Endothelial cell of umbilical vein (primary cell): ENCODE data around the gene LIPH. TPM values are rescaled to one million over a fixed set of nuclear protein-coding genes. Genes with fewer than 3 reads are reported as not detected.

Experiments used
- BruUV-seq: library from RNA; stranded (reverse); fragments of 400-500 nt; replicated peaks from 2 replicates; lab custom pipeline; 2021; lab: Mats Ljungman, UMichigan
- CTCF ChIA-PET: fragments of 300-600, 350-600 bp; sonication (Branson Sonifier 250); formaldehyde crosslinking; loops from one replicate; lab custom pipeline; 2021; ENCODE audit warnings: antibody characterized with exemption, inconsistent platforms; lab: Charles Lee
- POLR2A ChIA-PET: fragments of 300-600, 350-600 bp; sonication (Branson Sonifier 250); formaldehyde crosslinking; loops from one replicate; lab custom pipeline; 2021; ENCODE audit warnings: antibody characterized with exemption, inconsistent platforms; lab: Charles Lee
- DNase-seq: peaks from one replicate; pipeline ENCODE4 v3.0.0-alpha.2; 2011; ENCODE audit warnings: low read depth, low spot score
- FAIRE-seq: peaks from 2 replicates; lab custom pipeline; 2011; peaks lifted over from hg19 to GRCh38; lab: Jason Lieb, UNC
- H2AFZ ChIP-seq: 2 replicates; pipeline ENCODE4 v1.6.0; 2012; ENCODE audit warnings: low read depth, low read length, control low read depth, inconsistent platforms
- H3K27ac ChIP-seq: 2 replicates; pipeline ENCODE4 v1.5.1; 2011; ENCODE audit warnings: low read depth, mild to moderate bottlenecking, control low read depth, low read length, moderate library complexity; ENCODE audit not compliant: insufficient read depth
- H3K27me3 ChIP-seq, 2 experiments: 2 replicates each; pipeline versions ENCODE4 v1.6.0 to v1.6.1; 2011; ENCODE audit warnings: low read length in 2 of 2, mixed read lengths in 1 of 2; ENCODE audit not compliant: control insufficient read depth in 2 of 2, insufficient read depth in 2 of 2
- H3K36me3 ChIP-seq, 2 experiments: 2 replicates in 1 of 2; 3 replicates in 1 of 2; pipeline ENCODE4 v1.5.1; 2011; ENCODE audit warnings: low read length in 2 of 2, mild to moderate bottlenecking in 1 of 2, moderate library complexity in 1 of 2; ENCODE audit not compliant: control insufficient read depth in 2 of 2, insufficient read depth in 2 of 2; ENCODE audit errors: extremely low read depth in 1 of 2
- H3K4me1 ChIP-seq: 3 replicates; pipeline ENCODE4 v1.5.1; 2011; ENCODE audit warnings: mild to moderate bottlenecking, low read length; ENCODE audit not compliant: control insufficient read depth, insufficient read depth; ENCODE audit errors: extremely low read depth
- H3K4me2 ChIP-seq: 2 replicates; pipeline ENCODE4 v1.6.1; 2011; ENCODE audit warnings: low read length, control low read depth, mixed read lengths; ENCODE audit not compliant: insufficient read depth
- H3K4me3 ChIP-seq, 3 experiments: fragments of 200-600 bp in 1 of 3; sonication (generic), shearing (Covaris generic) in 1 of 3; replicated peaks in 1 of 3; 2 replicates each; pipeline ENCODE4 v1.5.1; 2011 to 2016; ENCODE audit warnings: control low read depth in 3 of 3, low read length in 3 of 3, mild to moderate bottlenecking in 2 of 3, inconsistent platforms in 1 of 3, low read depth in 1 of 3, moderate library complexity in 1 of 3; ENCODE audit not compliant: insufficient read depth in 1 of 3
- H3K79me2 ChIP-seq: 2 replicates; pipeline ENCODE4 v1.6.0; 2012; ENCODE audit warnings: low read length, inconsistent platforms; ENCODE audit not compliant: control insufficient read depth, insufficient read depth
- H3K9ac ChIP-seq: replicated peaks from 2 replicates; pipeline ENCODE3; 2011; ENCODE audit warnings: low read length, control low read depth; ENCODE audit not compliant: insufficient read depth; ENCODE audit errors: extremely low read depth
- H3K9me1 ChIP-seq: replicated peaks from 3 replicates; pipeline ENCODE4 v1.6.0; 2011; ENCODE audit warnings: mild to moderate bottlenecking, low read length; ENCODE audit not compliant: control insufficient read depth, insufficient read depth; ENCODE audit errors: extremely low read depth
- H3K9me3 ChIP-seq: replicated peaks from 2 replicates; pipeline ENCODE4 v1.5.1; 2012; ENCODE audit warnings: low read length, inconsistent platforms; ENCODE audit not compliant: control insufficient read depth, insufficient read depth
- H4K20me1 ChIP-seq: replicated peaks from 2 replicates; pipeline ENCODE3; 2011; ENCODE audit warnings: mild to moderate bottlenecking, low read length; ENCODE audit not compliant: control insufficient read depth, insufficient read depth; ENCODE audit errors: extremely low read depth
- CTCF ChIP-seq, 2 donors: IDR thresholded peaks; 1 replicate in 1 of 2; 2 replicates in 1 of 2; pipeline ENCODE4 v1.5.1; 2011; ENCODE audit warnings: low read length in 2 of 2, mild to moderate bottlenecking in 2 of 2, moderate library complexity in 2 of 2, control low read depth in 1 of 2, inconsistent platforms in 1 of 2, low read depth in 1 of 2; ENCODE audit not compliant: insufficient read depth in 1 of 2; ENCODE audit errors: extremely low read depth in 1 of 2
- EZH2 ChIP-seq: IDR thresholded peaks from 2 replicates; pipeline ENCODE4 v1.6.1; 2012; ENCODE audit warnings: borderline replicate concordance, low read depth, mild to moderate bottlenecking, moderate library complexity, low read length, inconsistent platforms; ENCODE audit not compliant: severe bottlenecking
- FOS ChIP-seq: IDR thresholded peaks from 2 replicates; pipeline ENCODE4 v1.6.1; 2011; ENCODE audit warnings: mild to moderate bottlenecking, low read length, moderate library complexity, borderline replicate concordance; ENCODE audit not compliant: insufficient read depth
- GATA2 ChIP-seq: IDR thresholded peaks from 2 replicates; pipeline ENCODE4 v1.7.0; 2011; ENCODE audit warnings: low read depth, mild to moderate bottlenecking, moderate library complexity, mixed read lengths, low read length; ENCODE audit not compliant: insufficient read length, insufficient read depth
- JUN ChIP-seq: IDR thresholded peaks from 2 replicates; pipeline ENCODE4 v1.6.1; 2011; ENCODE audit warnings: borderline replicate concordance, low read depth; ENCODE audit not compliant: insufficient read length, insufficient read depth
- MYC ChIP-seq: IDR thresholded peaks from one replicate; pipeline ENCODE4 v1.6.1; 2011; ENCODE audit warnings: mild to moderate bottlenecking, low read depth, low read length
- POLR2A ChIP-seq: IDR thresholded peaks from 2 replicates; pipeline ENCODE4 v1.6.1; 2012; ENCODE audit warnings: low read depth, mild to moderate bottlenecking, control low read depth, low read length
- POLR2AphosphoS5 ChIP-seq: IDR thresholded peaks from 2 replicates; pipeline ENCODE4 v1.6.1; 2012; ENCODE audit warnings: low read depth, mild to moderate bottlenecking, control low read depth, low read length, moderate library complexity; ENCODE audit not compliant: insufficient read depth
- dilution Hi-C: fragments of 300-500 bp; cut with MboI; formaldehyde crosslinking; loops from one replicate; pipeline ENCODE4 v1.15.0; 2019; ENCODE audit warnings: low sequenced_read_pairs; ENCODE audit not compliant: extremely low pct_ligation_motif_present
- intact Hi-C: fragments of 100-400 bp; cut with micrococcal nuclease; formaldehyde crosslinking; loops from one replicate; pipeline ENCODE4 v1.10.0; 2022
- polyA plus RNA-seq, 4 experiments: library from polyadenylated mRNA; depleted of rRNA in 3 of 4; stranded (reverse) in 3 of 4; unstranded in 1 of 4; fragments of >200 nt; gene quantifications; 2 replicates each; pipeline versions ENCODE4 v1.2.1 to v1.2.3, GENCODE V29; 2011 to 2012; ENCODE audit warnings: missing spikeins in 1 of 4
- total RNA-seq: library from RNA; stranded (reverse); gene quantifications from 2 replicates; pipeline ENCODE4 v1.2.3, GENCODE V29; 2021
- TF ChIP-seq, protein P1 (sequence below): IDR thresholded peaks from 2 replicates; pipeline ENCODE4 v1.6.1; 2011; ENCODE audit not compliant: insufficient read depth, insufficient read length

Gene LIPH
- total and polyA plus RNA-seq, 2 donors (not counting 3 experiments of a cell fraction or from before 2014, with no cell fraction given), result not detected

GRCh38 chr3:185457376-185457775 lies 95.0 kb downstream of the LIPH start:
- no peaks in the 10 kb centered on the region for H3K27me3 ChIP-seq
- H3K79me2 ChIP-seq, result no peaks in the 10 kb centered on the region
- DNase-seq, result no peak
- intact Hi-C loops (no loop called here), dilution Hi-C loops (no loop called here)
- H3K9ac ChIP-seq, result no peak overlapping the region
- H3K4me1 ChIP-seq, result no peaks in the 10 kb centered on the region
- CTCF ChIA-PET, result interaction anchor here (0.9 to 1.8 kb wide), 3 partner anchors 11 to 118 kb away, joined by 4 to 10 read pairs (median 5); no protein-coding TSS in a partner anchor
- H3K9me1 ChIP-seq, result no peaks in the 10 kb centered on the region
- no peak overlapping the region for H2AFZ ChIP-seq
- no peak for FAIRE-seq
- no TSS peak for BruUV-seq
- H3K4me3 ChIP-seq, result no peak overlapping the region
- H3K27ac ChIP-seq, result no peak overlapping the region
- no peak for TF ChIP-seq POLR2AphosphoS5
- TF ChIP-seq, protein P1, sequence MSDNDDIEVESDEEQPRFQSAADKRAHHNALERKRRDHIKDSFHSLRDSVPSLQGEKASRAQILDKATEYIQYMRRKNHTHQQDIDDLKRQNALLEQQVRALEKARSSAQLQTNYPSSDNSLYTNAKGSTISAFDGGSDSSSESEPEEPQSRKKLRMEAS, result no peak
- TF ChIP-seq MYC, result no peak
- no peak for TF ChIP-seq EZH2
- no peak for TF ChIP-seq GATA2
- TF ChIP-seq CTCF (IDR thresholded peaks at IDR 0.05; ENCODE audit: extremely low read depth in 1 of 2, insufficient read depth in 1 of 2, low read depth in 1 of 2, low read length in 2 of 2), result no peak
- no peak for TF ChIP-seq JUN
- TF ChIP-seq FOS, result no peak
- TF ChIP-seq POLR2A, result no peak
- no peaks in the 10 kb centered on the region for H3K9me3 ChIP-seq
- POLR2A ChIA-PET, result no interaction called here
- no peaks in the 10 kb centered on the region for H4K20me1 ChIP-seq
- no peaks in the 10 kb centered on the region for H3K36me3 ChIP-seq
- H3K4me2 ChIP-seq, result no peak overlapping the region

Other genes with a start within 250 kb of the LIPH start
- 15.4 and 20.2 TPM in 2 replicates for gene MAP3K13, start 189.5 kb downstream of the LIPH start, total RNA-seq
- gene MAP3K13, start 189.5 kb downstream of the LIPH start, polyA plus RNA-seq, result 4.4 and 6.2 TPM in 2 replicates
- 16.0 and 16.8 TPM in 2 replicates for gene TMEM41A, start 53.6 kb downstream of the LIPH start, total RNA-seq
- 15.9 and 18.5 TPM in 2 replicates for gene TMEM41A, start 53.6 kb downstream of the LIPH start, polyA plus RNA-seq
- gene SENP2, start 33.7 kb upstream of the LIPH start, total RNA-seq, result 38.9 and 40.4 TPM in 2 replicates
- 3.8 and 4.2 TPM in 2 replicates for gene SENP2, start 33.7 kb upstream of the LIPH start, polyA plus RNA-seq